ENCODE results near the gene CTDSP1. TPM values are rescaled to one million over a fixed set of nuclear protein-coding genes. Genes with fewer than 3 reads are reported as not detected.

Gene CTDSP1
- total and polyA plus RNA-seq, 4 donors: 38.3 to 76.5 (median 56.6) TPM

DNA sequence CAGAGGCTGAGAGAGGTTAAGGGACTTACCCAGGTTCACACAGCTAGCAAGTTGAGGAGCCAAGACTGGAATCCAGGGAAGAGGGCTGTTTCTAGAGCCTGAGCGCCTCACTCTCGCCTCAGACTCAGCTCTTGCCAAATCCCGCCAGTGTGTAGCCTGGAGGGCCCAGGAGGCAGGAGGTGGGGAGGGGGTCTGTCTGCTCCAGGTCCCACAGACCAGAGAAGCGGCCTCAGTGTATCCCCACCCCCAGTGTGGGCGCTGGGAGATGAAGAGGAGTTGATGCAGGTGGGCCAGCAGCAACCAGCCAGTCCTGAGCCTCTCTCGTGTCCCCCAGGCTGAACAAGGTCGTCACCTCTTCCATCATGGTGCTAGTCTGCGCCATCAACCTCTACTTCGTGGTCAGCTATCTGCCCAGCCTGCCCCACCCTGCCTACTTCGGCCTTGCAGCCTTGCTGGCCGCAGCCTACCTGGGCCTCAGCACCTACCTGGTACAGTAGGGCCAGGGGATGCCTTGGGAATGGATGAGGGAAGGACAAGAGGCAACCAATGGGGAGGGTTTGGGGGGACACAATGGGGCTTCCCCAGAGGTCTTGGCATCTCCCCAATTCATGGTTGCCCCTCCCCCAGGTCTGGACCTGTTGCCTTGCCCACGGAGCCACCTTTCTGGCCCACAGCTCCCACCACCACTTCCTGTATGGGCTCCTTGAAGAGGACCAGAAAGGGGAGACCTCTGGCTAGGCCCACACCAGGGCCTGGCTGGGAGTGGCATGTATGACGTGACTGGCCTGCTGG, 5.2 kb upstream of the CTDSP1 start:
- TF ChIP-seq SP1 (IDR thresholded peaks at IDR 0.05) (no peak), HNF4A (conservative IDR thresholded peaks at IDR 0.05) (no peak), RXRA (IDR thresholded peaks at IDR 0.05) (no peak), RAD21 (IDR thresholded peaks at IDR 0.05) (no peak), HNF4G (IDR thresholded peaks at IDR 0.05) (no peak), EGR1 (IDR thresholded peaks at IDR 0.05; ENCODE audit: low read depth in 2 of 2) (no peak), TAF1 (conservative IDR thresholded peaks at IDR 0.05) (no peak), FOXA2 (IDR thresholded peaks at IDR 0.05) (no peak), YY1 (IDR thresholded peaks at IDR 0.05) (no peak), GABPA (IDR thresholded peaks at IDR 0.05 in 1 of 2, conservative IDR thresholded peaks at IDR 0.05 in 1 of 2) (no peak)
- TF ChIP-seq, protein P1, sequence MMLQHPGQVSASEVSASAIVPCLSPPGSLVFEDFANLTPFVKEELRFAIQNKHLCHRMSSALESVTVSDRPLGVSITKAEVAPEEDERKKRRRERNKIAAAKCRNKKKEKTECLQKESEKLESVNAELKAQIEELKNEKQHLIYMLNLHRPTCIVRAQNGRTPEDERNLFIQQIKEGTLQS (IDR thresholded peaks at IDR 0.05): no peak
- TF ChIP-seq, protein P2, sequence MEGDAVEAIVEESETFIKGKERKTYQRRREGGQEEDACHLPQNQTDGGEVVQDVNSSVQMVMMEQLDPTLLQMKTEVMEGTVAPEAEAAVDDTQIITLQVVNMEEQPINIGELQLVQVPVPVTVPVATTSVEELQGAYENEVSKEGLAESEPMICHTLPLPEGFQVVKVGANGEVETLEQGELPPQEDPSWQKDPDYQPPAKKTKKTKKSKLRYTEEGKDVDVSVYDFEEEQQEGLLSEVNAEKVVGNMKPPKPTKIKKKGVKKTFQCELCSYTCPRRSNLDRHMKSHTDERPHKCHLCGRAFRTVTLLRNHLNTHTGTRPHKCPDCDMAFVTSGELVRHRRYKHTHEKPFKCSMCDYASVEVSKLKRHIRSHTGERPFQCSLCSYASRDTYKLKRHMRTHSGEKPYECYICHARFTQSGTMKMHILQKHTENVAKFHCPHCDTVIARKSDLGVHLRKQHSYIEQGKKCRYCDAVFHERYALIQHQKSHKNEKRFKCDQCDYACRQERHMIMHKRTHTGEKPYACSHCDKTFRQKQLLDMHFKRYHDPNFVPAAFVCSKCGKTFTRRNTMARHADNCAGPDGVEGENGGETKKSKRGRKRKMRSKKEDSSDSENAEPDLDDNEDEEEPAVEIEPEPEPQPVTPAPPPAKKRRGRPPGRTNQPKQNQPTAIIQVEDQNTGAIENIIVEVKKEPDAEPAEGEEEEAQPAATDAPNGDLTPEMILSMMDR (IDR thresholded peaks at IDR 0.05; ENCODE audit: low read depth, low read length, missing input control): no peak
- TF ChIP-seq, protein P3, sequence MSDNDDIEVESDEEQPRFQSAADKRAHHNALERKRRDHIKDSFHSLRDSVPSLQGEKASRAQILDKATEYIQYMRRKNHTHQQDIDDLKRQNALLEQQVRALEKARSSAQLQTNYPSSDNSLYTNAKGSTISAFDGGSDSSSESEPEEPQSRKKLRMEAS (IDR thresholded peaks at IDR 0.05): no peak
- TF ChIP-seq, protein P4, sequence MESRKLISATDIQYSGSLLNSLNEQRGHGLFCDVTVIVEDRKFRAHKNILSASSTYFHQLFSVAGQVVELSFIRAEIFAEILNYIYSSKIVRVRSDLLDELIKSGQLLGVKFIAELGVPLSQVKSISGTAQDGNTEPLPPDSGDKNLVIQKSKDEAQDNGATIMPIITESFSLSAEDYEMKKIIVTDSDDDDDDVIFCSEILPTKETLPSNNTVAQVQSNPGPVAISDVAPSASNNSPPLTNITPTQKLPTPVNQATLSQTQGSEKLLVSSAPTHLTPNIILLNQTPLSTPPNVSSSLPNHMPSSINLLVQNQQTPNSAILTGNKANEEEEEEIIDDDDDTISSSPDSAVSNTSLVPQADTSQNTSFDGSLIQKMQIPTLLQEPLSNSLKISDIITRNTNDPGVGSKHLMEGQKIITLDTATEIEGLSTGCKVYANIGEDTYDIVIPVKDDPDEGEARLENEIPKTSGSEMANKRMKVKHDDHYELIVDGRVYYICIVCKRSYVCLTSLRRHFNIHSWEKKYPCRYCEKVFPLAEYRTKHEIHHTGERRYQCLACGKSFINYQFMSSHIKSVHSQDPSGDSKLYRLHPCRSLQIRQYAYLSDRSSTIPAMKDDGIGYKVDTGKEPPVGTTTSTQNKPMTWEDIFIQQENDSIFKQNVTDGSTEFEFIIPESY (IDR thresholded peaks at IDR 0.05): no peak
- TF ChIP-seq, protein P5, sequence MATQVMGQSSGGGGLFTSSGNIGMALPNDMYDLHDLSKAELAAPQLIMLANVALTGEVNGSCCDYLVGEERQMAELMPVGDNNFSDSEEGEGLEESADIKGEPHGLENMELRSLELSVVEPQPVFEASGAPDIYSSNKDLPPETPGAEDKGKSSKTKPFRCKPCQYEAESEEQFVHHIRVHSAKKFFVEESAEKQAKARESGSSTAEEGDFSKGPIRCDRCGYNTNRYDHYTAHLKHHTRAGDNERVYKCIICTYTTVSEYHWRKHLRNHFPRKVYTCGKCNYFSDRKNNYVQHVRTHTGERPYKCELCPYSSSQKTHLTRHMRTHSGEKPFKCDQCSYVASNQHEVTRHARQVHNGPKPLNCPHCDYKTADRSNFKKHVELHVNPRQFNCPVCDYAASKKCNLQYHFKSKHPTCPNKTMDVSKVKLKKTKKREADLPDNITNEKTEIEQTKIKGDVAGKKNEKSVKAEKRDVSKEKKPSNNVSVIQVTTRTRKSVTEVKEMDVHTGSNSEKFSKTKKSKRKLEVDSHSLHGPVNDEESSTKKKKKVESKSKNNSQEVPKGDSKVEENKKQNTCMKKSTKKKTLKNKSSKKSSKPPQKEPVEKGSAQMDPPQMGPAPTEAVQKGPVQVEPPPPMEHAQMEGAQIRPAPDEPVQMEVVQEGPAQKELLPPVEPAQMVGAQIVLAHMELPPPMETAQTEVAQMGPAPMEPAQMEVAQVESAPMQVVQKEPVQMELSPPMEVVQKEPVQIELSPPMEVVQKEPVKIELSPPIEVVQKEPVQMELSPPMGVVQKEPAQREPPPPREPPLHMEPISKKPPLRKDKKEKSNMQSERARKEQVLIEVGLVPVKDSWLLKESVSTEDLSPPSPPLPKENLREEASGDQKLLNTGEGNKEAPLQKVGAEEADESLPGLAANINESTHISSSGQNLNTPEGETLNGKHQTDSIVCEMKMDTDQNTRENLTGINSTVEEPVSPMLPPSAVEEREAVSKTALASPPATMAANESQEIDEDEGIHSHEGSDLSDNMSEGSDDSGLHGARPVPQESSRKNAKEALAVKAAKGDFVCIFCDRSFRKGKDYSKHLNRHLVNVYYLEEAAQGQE (IDR thresholded peaks at IDR 0.05): no peak
- no peaks in the 10 kb centered on the region for H3K9me3 ChIP-seq (ENCODE audit: control insufficient read depth in 4 of 4, low read length in 3 of 4)
- no peak overlapping the region for H3K4me3 ChIP-seq (ENCODE audit: low read depth in 1 of 3, low read length in 3 of 3)
- no peak overlapping the region for H3K27ac ChIP-seq (ENCODE audit: low read depth in 1 of 2, low read length in 2 of 2)
- H3K36me3 ChIP-seq (ENCODE audit: control insufficient read depth in 4 of 4, insufficient read depth in 3 of 4, low read depth in 1 of 4, low read length in 3 of 4): no peaks in the 10 kb centered on the region
- H3K27me3 ChIP-seq (ENCODE audit: control insufficient read depth in 4 of 4, insufficient read depth in 4 of 4, low read length in 3 of 4): no peaks in the 10 kb centered on the region
- H3K4me1 ChIP-seq (ENCODE audit: control insufficient read depth in 4 of 4, insufficient read depth in 4 of 4, low read length in 3 of 4): peaks cover 6 to 25% (median 22%) of the 10 kb centered on the region in 4 donors
- no peak overlapping the region for H3K9ac ChIP-seq (ENCODE audit: low read depth in 1 of 2, low read length in 2 of 2)
- 93% methylated on average over 13 of the region's 13 CpGs for WGBS
- no peak for DNase-seq (ENCODE audit: low spot score)

Data from liver (tissue), 9 donors.